GM18909 (cell line): ENCODE measurements around the gene ZMYND10.

Source experiments
- ATAC-seq: cut with Tn5 transposase; IDR thresholded peaks from one replicate; pipeline ENCODE4 v1.9.1; 2021; ENCODE audit warnings: mild to moderate bottlenecking; ENCODE audit not compliant: unreplicated experiment, poor library complexity

Gene ZMYND10

DNA sequence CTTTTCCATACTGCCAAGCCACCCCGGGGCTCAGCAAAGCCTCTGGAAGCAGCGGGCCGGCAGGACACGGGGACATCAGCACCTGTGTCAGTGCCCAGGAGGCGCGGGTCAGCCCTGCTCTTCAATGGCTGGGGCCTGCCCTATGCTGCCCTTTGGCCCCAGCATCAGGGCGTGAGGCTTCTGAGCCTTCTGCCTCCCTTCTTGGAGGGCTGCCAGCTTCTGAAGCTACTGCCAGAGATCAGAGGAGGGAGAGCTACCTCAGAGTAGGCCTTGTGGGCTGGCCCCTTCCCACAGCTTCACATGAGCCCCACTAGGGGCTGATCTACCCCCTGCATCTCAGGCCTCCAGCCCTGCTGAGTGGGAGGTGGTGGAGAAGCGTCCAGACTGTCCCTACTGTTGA is 26.8 kb upstream of the ZMYND10 start:
- ATAC-seq, result no peak

DNA sequence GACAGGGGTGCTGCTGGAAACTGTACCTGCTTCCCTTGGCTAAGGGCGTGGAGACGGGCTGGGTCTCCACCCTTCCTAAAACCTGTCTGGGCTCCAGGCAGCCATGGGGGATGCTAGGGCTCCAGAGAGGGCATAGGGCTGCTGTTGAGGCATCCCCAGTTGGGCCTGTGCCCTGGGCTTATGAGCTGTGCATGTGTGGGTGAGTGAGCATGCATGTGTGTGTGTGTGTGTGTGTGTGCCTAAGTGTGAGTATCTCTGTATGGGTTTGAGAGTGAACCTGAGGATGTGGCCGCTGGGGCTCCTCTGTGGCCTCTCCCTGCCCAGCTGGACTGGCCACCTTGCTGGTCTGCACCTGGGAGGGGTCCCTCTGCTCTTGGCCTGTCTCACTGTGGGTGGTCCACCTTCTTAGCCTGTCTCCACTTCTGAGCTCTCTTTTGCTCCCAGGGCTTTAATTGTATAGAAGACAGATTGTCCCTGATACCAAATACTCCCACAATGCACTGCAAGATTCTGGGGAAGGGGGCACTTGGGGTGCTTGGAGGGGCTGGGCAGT is 25.7 kb upstream of the ZMYND10 start:
- no peak for ATAC-seq

DNA sequence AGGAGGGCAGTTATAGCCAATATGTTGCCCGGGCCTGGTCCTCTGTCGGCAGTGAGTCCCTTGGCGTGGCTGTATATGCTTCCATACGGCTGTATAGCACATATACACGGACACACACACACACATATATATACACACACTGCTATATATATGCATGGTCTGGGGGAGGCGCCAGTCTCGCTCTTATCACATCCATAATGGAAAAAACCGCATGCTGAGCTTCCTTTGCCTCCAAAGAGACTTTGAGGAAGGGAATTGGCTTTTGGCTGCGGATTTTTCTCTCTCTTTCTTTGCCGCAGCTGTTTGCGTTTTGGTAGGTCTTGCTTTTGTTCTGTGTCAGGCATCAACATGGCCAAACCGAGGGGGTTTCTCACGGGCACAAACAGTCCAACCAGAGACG is 25.1 kb upstream of the ZMYND10 start:
- ATAC-seq, result no peak

DNA sequence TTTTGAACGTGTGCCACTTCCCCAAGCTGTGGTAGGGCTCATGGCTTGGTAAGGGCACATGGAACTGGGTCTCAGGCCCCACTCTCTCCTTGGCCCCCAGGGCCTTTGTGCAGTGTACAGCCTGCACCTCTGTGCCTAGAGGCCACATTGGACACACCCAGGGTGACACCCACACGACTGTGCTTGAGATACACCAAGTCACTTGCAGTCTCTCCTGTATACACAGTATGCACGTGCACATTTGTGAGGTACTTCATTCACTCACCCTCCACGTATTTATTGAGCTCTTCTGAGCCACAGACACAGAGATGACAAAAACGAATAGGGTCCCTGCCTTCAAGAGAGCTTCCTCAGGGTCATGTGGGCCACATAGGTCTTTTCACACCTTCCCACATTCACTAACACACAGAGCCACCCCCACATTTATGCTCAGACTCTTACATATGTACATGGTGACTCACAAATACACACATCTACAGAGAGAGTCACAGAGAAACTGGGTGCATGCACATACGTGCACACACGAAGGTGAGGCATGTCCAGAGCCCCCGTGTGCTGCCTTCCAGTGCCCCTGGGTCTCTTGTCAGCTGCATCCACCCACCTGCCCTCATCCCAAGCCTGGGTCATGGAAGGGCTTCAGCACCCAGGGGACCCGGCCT is 23.6 kb upstream of the ZMYND10 start:
- ATAC-seq, result no peak

DNA sequence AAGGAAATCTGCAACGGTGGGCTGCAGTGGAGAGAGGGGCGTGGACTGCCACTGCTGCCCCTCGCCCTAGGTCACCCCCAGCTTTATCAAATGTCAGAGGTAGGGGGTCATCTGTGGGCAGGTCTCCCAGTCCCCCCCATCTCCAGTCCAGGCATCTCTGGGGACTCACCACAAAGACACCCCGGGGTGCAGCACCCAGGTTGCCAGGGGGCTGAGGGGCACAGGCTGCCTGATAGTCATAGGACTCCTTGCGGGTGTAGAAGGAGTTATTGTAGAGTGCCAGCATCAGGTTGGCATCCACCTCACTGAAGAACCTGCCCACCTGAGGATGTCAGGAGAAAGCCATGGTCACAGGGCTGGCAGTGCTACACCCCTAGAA is 20.3 kb upstream of the ZMYND10 start:
- no peak for ATAC-seq

DNA sequence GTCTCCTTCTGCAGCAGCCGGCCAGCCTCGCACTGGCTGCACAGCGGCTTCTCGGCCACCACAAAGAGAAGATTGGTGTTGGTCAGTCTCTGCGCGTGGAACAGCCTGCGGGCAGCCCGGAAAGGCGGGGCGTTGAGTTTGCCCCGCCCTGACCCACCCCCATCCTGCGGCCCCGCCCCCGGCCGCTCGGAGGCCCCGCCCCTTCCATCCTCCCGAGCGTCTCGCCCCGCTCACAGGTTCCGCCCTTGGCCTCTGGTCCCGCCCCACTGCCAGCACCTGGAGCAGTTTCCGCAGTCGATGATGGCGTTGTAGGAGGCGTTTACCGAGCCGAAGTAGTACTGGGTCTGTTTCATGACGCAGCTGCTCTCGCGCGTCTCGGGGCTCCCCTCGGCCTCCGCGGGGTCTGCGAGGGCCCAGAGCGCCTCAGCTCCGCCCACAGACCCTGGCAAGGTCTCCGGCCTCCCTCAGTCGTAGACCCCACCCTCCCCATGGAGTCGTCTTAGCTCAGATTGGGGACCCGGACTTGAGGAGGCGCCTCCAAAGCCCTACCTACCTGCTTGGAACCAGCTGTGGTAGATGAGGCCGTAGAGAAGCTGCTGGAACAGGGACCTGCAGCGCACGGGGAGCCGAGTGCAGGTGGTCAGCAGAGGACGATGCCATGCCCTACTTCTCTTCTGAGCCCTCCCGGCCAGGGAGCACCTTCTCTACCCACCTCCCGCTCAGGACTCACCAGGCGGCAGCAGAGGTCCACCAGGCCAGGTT is 19.7 kb upstream of the ZMYND10 start:
- ATAC-seq, result peak; percentile 86

DNA sequence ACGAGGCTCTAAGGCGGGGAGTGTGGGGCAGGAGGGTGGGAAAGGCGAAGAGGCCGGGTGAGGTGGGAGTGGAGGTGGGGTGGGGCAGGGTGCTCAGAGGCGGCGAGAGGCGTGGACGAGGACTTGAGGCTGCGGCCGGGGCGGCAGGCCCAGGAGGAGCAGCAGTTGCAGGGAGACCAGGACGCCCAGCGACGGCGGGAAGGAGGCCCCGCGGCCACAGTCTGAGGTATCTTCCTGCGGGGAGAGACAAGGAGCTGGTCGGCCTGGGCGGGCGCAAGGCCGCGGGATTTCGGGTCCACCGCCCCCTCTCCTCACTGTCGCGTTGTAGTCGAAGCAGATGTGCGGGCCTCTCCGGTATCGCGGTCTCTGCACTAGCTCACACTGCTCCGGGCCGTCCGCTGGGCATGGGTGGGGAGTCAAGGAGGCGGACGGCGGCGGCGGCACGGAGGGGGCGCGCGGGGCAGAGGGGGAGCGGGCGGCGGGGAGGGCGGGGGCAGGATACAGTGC is 19.1 kb upstream of the ZMYND10 start:
- ATAC-seq, result no peak

DNA sequence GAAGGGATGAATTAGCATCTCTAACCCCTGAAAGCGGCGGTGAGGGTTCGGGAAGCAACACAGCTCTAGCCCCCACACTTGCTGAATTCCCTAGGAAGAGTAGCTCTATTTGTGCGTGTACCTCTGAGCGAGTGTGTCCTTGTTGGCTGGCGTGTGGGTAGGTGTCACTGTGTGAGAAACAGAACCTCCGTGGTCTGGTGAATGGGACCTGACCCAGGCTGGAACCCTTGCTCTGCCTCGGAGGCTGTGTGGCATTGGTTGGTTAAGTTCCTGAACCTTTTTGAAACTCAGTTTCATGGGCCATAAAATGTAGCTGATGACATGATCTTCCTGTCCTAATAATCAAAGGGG is 14.2 kb upstream of the ZMYND10 start:
- ATAC-seq, result peak; percentile 19

DNA sequence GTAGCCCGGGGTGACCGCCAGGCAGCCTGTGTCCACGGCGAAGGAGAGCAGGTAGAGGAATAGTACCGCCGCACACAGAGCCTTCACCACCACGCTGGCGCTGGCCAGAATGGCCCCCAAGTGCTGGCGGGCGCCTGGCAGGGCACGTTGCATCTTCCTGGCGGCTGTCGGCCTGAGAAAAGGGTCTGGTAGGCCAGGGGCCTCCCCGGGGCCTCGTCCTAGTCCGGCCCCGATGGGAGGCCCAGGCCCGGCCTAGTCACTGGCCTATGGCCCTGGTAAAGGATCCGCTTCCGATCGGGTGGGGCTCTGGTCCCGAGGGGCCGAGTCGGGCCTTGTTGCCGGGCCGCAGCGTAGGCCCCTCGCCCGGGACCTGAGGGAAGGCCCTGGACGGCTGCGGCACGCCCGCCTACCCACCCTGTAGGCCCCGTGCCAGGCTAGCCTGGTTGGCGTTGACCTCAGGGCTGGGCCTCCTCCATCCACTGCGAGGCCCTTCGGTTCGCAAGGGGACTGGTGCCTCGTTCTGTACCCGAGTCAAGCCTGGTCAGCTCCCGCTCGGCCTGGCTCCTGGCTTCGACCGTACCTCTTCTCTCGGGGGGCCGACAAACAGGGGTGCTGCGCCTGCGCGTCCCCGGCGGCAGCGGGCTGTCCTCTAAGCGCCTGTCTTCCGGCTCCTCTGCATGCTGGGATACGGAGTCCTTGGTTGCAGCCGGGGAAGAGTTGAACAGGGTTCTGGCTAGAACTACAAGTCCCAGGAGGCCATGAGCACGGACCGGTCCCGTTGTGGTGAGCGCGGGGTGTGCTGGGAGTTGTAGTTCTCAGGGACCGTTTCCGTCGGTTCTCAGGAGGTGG is 13.6 kb upstream of the ZMYND10 start, which contains the start of gene TMEM115:
Gene TMEM115, minus strand, starts transcription at position 611 of the 849 bp plus-strand sequence. Its CDS starts 458 bp downstream, at position 153.
- peak; percentile 99 for ATAC-seq

DNA sequence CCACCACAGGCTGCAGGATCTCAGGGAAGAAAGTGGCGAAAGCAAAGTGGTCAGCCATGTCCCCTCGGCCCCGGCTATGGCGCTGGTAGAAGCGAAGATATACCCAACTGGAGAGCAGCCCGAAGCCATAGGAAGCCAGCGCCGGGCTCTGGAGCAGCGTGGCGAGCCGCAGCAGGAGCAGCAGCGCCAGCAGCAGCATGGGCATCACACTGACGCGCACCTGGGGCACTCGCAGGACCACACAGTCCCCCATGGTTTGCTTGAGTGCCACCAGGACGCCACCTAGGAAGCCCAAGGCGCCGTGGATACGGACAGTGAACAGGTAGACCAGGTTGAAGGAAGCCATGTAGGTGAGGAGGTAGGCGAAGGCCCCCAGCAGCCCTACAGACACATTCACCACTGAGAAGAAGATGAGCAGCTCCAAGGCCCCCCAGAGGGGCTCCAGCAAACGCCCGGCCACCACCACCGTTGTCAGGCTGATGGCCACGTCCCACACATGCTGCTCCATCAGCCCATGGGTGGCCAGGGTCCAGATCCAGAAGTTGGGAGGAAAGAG is 12.9 kb upstream of the ZMYND10 start:
- no peak for ATAC-seq

DNA sequence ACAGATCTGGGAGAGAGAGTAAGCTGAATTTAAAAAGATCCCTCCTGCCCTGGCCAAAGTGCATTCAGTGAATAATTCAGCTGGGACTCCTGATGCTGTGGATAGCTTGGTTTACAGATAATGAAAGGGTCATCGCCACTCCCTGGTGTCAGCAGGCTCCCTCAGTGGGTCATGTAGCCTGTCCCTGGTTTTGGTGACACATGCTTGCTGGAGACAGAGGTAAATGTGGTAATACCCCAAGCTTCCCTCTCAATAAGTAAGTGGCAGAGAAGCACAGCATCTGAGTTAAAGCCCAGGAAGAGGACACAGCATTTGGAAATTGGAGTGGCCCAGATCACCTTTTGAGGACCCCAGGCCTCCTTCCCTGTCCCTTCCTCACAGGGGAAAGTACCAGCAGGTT is 11.9 kb upstream of the ZMYND10 start:
- no peak for ATAC-seq

DNA sequence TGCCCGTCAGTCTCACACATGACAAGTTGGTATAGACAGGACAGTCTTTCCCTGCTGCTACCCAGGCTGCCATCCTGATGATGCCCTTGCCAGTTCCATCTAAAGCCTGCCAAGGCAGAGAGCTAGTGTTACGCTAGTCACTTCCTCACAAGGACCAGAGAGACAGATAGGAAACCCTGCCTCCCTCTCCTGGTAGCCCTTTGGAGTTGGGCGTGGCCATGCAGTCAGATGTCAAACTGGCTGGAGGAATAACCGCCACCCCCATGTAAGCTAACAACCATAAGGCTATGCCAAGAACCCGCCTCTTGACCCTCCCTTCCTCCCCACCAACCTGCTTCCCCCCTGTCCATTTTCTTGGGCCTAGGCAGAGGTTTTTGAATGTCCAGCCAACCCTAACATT is 11.0 kb upstream of the ZMYND10 start:
- ATAC-seq, result no peak

DNA sequence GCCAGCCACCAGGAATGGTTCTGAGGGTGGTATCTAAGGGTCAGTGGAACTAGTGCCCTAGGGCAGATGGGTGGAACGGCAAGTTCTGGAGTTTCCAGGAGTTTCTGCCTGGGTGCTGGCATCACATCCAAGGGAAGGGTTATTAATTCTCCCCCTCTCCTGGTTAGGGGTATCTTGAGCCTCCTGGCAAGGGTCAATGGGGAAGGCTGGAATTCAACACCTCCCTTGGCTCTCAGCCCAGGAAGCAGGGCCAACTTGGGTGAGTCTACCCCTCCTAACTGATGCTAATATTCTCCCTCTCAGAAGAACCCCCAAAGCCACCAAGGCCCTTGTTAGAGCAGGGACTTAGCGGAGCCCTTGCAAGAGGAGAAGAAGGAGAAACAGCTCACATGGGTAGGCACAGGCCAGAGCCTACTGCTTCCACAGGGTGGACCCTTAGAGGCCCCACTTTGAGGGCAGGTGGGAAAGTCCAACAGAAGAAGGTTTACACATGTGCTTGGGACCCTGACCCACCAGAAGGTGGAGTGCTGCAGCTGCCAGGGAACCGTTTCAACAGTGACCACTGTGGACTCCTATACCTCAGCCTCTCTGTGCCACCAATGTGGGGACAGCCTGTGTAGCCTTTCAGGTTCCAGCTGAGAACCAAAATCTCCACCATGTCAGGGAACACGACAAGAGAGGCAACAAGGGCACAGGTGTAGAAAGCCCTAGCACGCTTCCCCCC is 10.5 kb upstream of the ZMYND10 start:
- ATAC-seq, result no peak

DNA sequence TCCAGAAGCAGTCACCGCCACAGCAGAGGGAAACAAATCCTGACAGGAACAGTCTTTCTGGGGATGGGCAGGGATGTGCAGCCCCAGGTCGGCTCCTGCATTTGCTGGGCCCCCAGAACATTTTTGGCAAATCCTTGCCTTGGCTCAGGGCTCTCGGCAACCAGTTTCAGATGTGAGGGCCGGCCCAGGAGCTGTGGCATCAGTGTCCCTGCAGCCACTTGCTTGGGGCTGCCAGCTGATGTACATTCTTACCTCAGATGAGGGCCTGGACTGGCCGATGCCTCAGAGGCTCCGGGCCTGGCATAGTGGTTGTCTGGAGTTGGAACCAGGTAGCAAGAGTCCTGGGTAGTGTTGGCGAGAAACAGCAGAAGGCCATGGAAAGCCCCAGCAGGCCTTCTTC is 9.3 kb upstream of the ZMYND10 start:
- ATAC-seq, result no peak

DNA sequence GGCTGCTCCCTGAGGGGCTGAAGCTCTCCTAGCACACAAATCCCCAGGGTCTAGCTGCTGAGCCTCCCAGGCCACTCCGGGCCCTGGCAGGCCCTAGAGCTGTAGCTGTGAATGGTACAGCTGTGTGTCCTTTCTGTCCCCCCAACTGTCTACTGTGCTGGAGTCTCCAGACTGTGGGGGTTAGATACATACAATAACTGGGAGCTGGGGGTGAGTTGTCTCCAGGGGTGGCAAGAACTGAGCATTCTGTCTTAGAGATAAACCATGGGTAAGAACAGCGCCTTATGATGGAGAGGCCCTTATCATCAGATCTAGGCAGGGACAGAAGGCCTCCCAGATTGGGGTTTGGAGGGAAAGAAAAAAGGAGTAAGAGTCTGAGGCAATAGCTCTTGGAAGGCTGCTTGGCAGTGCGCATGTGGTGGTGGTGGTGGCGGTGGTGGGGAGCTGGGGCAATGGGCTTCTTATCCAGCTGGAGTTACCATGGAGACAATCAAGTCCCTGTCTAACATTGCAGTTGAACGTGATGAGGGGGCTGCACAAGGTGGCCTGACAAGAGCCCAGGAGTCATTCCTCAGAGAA is 8.7 kb upstream of the ZMYND10 start:
- ATAC-seq, result no peak

DNA sequence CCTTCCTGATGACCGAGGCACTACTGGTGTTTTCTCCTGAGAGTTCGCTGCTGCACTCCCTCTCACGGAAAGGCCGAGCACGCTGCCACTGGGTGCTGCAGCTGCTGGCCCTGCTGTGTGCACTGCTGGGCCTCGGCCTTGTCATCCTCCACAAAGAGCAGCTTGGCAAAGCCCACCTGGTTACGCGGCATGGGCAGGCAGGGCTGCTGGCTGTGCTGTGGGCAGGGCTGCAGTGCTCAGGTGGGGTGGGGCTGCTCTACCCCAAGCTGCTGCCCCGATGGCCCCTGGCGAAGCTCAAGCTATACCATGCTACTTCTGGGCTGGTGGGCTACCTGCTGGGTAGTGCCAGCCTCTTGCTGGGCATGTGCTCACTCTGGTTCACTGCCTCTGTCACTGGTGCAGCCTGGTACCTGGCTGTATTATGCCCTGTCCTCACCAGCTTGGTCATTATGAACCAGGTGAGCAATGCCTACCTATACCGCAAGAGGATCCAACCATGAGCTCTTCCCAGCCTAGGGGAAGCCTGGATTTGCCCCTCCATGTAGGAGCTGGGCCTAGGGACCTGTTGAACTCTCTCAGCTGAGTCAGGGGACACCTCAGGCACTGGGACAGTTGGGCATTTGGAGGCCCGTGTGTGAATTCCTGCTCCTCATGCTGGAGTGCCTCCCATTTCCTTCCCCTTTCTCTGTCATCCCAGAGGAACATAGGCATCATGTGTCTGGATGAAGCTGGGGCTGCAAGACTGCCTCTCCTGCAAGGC is 7.9 kb upstream of the ZMYND10 start:
- ATAC-seq, result no peak

DNA sequence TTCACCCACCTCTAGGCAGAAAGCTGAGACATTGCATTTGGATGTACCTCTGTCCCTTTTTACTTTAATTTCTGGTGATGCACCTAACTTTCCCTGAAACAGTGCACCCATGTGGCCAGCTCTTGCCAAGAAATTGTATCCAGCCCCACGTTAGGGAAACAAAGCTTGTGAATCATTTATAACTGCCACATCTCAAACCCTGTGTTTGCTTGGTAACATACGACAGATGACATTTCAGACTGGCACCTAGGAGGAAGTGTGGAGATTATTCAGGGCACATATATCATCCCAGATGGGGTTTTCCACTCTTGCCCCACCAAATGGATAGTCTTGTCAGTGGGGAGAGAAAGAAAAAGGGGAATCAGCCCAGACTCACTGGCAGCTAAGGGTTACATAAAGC is 7.2 kb upstream of the ZMYND10 start:
- ATAC-seq, result no peak

DNA sequence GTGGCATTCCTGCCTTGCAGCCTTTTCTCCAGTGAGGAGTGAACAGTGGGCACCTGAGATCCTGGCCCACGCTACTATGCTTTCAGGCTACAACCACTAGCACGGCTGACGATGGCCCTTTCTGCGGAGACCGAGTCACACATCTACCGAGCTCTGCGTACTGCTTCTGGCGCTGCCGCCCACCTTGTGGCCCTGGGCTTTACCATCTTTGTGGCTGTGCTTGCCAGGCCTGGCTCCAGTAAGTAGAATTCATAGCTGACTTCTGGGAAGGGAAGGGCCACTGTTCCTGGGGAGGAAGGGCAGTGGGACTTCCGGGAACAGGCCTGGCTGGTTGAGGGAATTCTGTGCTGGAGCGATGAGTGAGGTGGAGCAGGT is 5.8 kb upstream of the ZMYND10 start:
- ATAC-seq, result no peak
